SHP77 (cell line): ENCODE results near the gene ZBED2.
"Not testable (repeated sequence)": the region's sequence is repeated elsewhere in the genome, so short reads cannot be mapped to it uniquely, and the experiment has no call there.

Experiments
- DNase-seq, 2 experiments: peaks; one replicate each; lab custom pipeline; 2025; lab: John Stamatoyannopoulos, UW

Gene ZBED2

GRCh38 chr3:111595232-111595631 is at the start of gene ZBED2:
ZBED2 (minus strand) TSS chr3:111595346; CDS start chr3:111594201, 1,145 bp downstream.
- DNase-seq, result no peak

GRCh38 chr3:111639316-111639715 is 44.2 kb upstream of the ZBED2 start:
- no peak for DNase-seq

GRCh38 chr3:111636366-111636885 is 41.3 kb upstream of the ZBED2 start:
- no peak for DNase-seq

- DNase-seq, result no peak
Observed at GRCh38 chr3:111635403-111635802, 40.3 kb upstream of the ZBED2 start.

- not testable (repeated sequence) for DNase-seq
Observed at GRCh38 chr3:111630638-111631037, 35.5 kb upstream of the ZBED2 start.

GRCh38 chr3:111629018-111629417 is 33.9 kb upstream of the ZBED2 start:
- not testable (repeated sequence) for DNase-seq

GRCh38 chr3:111627092-111627491 is 31.9 kb upstream of the ZBED2 start:
- DNase-seq, result no peak

GRCh38 chr3:111621535-111621934 is 26.4 kb upstream of the ZBED2 start:
- DNase-seq, result peak in 1 of 2 experiments; percentile 1

GRCh38 chr3:111619833-111620232 is 24.7 kb upstream of the ZBED2 start:
- no peak for DNase-seq

- no peak for DNase-seq
Observed at GRCh38 chr3:111618945-111619344, 23.8 kb upstream of the ZBED2 start.

GRCh38 chr3:111617912-111618601 is 22.9 kb upstream of the ZBED2 start:
- no peak for DNase-seq

- no peak for DNase-seq
Observed at GRCh38 chr3:111617406-111617805, 22.3 kb upstream of the ZBED2 start.

GRCh38 chr3:111616417-111617105 is 21.4 kb upstream of the ZBED2 start:
- peak; percentile 16 to 22 for DNase-seq

GRCh38 chr3:111615880-111616279 is 20.7 kb upstream of the ZBED2 start:
- no peak for DNase-seq

- no peak for DNase-seq
Observed at GRCh38 chr3:111613294-111613693, 18.1 kb upstream of the ZBED2 start.

- no peak for DNase-seq
Observed at GRCh38 chr3:111610612-111611054, 15.5 kb upstream of the ZBED2 start.

GRCh38 chr3:111610189-111610588 is 15.0 kb upstream of the ZBED2 start:
- no peak for DNase-seq

- no peak for DNase-seq
Observed at GRCh38 chr3:111609700-111610099, 14.6 kb upstream of the ZBED2 start.

- no peak for DNase-seq
Observed at GRCh38 chr3:111608383-111608782, 13.2 kb upstream of the ZBED2 start.

GRCh38 chr3:111607240-111607920 is 12.2 kb upstream of the ZBED2 start:
- DNase-seq, result no peak

GRCh38 chr3:111605493-111605892 is 10.3 kb upstream of the ZBED2 start:
- no peak for DNase-seq

- no peak for DNase-seq
Observed at GRCh38 chr3:111605018-111605417, 9.9 kb upstream of the ZBED2 start.

GRCh38 chr3:111604119-111604518 is 9.0 kb upstream of the ZBED2 start:
- DNase-seq, result no peak
